H9 (cell line): ENCODE results near the gene PLXNB3. TPM values are rescaled to one million over a fixed set of nuclear protein-coding genes. Genes with fewer than 3 reads are reported as not detected.

Source experiments
- DNase-seq: peaks from one replicate; pipeline ENCODE4 v3.0.0-alpha.2; 2017
- H2AFZ ChIP-seq: one replicate; pipeline ENCODE4 v1.6.1; 2013; ENCODE audit warnings: mild to moderate bottlenecking, low read length, control low read depth, moderate library complexity
- H2AK5ac ChIP-seq: 2 replicates; pipeline ENCODE4 v1.6.1; 2013; ENCODE audit warnings: low read length, control low read depth, mixed read lengths; ENCODE audit not compliant: insufficient read length
- H2BK120ac ChIP-seq: one replicate; pipeline ENCODE4 v1.6.1; 2013; ENCODE audit warnings: low read depth, mild to moderate bottlenecking, low read length, control low read depth, inconsistent platforms; ENCODE audit not compliant: poor library complexity, severe bottlenecking
- H2BK12ac ChIP-seq: 2 replicates; pipeline ENCODE4 v1.6.1; 2013; ENCODE audit warnings: low read length, control low read depth, mixed read lengths, low read depth; ENCODE audit not compliant: insufficient read length
- H2BK15ac ChIP-seq: 2 replicates; pipeline ENCODE4 v1.6.1; 2013; ENCODE audit warnings: low read depth, low read length, control low read depth
- H2BK20ac ChIP-seq: one replicate; pipeline ENCODE4 v1.6.1; 2013; ENCODE audit warnings: low read depth, mild to moderate bottlenecking, low read length, control low read depth, inconsistent platforms; ENCODE audit not compliant: poor library complexity, severe bottlenecking
- H2BK5ac ChIP-seq: 2 replicates; pipeline ENCODE4 v1.6.1; 2013; ENCODE audit warnings: low read length, control low read depth, mixed read lengths; ENCODE audit not compliant: insufficient read length
- H3K14ac ChIP-seq: 2 replicates; pipeline ENCODE4 v1.6.1; 2013; ENCODE audit warnings: low read length, control low read depth; ENCODE audit not compliant: insufficient read depth
- H3K18ac ChIP-seq: 2 replicates; pipeline ENCODE4 v1.6.1; 2013; ENCODE audit warnings: low read depth, mild to moderate bottlenecking, mixed read lengths, low read length, control low read depth; ENCODE audit not compliant: insufficient read length
- H3K23ac ChIP-seq: 2 replicates; pipeline ENCODE4 v1.6.1; 2013; ENCODE audit warnings: low read length, control low read depth, mixed read lengths, low read depth; ENCODE audit not compliant: insufficient read length
- H3K23me2 ChIP-seq: 2 replicates; pipeline ENCODE4 v1.6.1; 2013; ENCODE audit warnings: low read depth, mild to moderate bottlenecking, mixed read lengths, low read length, control low read depth; ENCODE audit not compliant: insufficient read length, poor library complexity, severe bottlenecking
- H3K27ac ChIP-seq: 2 replicates; pipeline ENCODE4 v1.5.1; 2013; ENCODE audit warnings: low read length, control low read depth, mixed read lengths, low read depth; ENCODE audit not compliant: insufficient read length
- H3K27me3 ChIP-seq: 2 replicates; pipeline ENCODE4 v1.6.1; 2013; ENCODE audit warnings: low read length, control low read depth, inconsistent platforms; ENCODE audit not compliant: insufficient read depth
- H3K4ac ChIP-seq: 2 replicates; pipeline ENCODE4 v1.6.1; 2013; ENCODE audit warnings: low read depth, mild to moderate bottlenecking, control low read depth, inconsistent platforms, low read length, moderate library complexity
- H3K4me1 ChIP-seq: 2 replicates; pipeline ENCODE4 v1.6.1; 2013; ENCODE audit warnings: low read length, control low read depth, inconsistent platforms; ENCODE audit not compliant: insufficient read depth
- H3K4me2 ChIP-seq: 2 replicates; pipeline ENCODE4 v1.6.1; 2013; ENCODE audit warnings: low read length, control low read depth, mixed read lengths; ENCODE audit not compliant: insufficient read length, insufficient read depth
- H3K56ac ChIP-seq: 2 replicates; pipeline ENCODE4 v1.6.1; 2013; ENCODE audit warnings: low read depth, mild to moderate bottlenecking, mixed read lengths, low read length, control low read depth; ENCODE audit not compliant: insufficient read length
- H3K79me1 ChIP-seq: 2 replicates; pipeline ENCODE4 v1.6.1; 2013; ENCODE audit warnings: low read depth, mild to moderate bottlenecking, moderate library complexity, low read length, control low read depth, inconsistent platforms; ENCODE audit not compliant: insufficient read depth, poor library complexity, severe bottlenecking
- H3K79me2 ChIP-seq: 2 replicates; pipeline ENCODE4 v1.6.1; 2013; ENCODE audit warnings: low read length, control low read depth, inconsistent platforms; ENCODE audit not compliant: insufficient read depth
- H3K9ac ChIP-seq: 2 replicates; pipeline ENCODE4 v1.6.1; 2013; ENCODE audit warnings: low read length, control low read depth, mixed read lengths; ENCODE audit not compliant: insufficient read length; ENCODE audit errors: extremely low read depth
- H3K9me3 ChIP-seq: one replicate; pipeline ENCODE4 v1.6.1; 2013; ENCODE audit warnings: low read depth, low read length, inconsistent platforms; ENCODE audit not compliant: control insufficient read depth
- H3T11ph ChIP-seq: one replicate; pipeline ENCODE4 v1.6.1; 2013; ENCODE audit warnings: mild to moderate bottlenecking, low read length, control low read depth, inconsistent platforms
- H4K20me1 ChIP-seq: one replicate; pipeline ENCODE4 v1.6.1; 2013; ENCODE audit not compliant: control insufficient read depth, insufficient read length, insufficient read depth
- H4K5ac ChIP-seq: 2 replicates; pipeline ENCODE4 v1.6.1; 2013; ENCODE audit warnings: low read depth, mild to moderate bottlenecking, mixed read lengths, low read length, control low read depth; ENCODE audit not compliant: insufficient read length
- H4K8ac ChIP-seq: replicated peaks from 2 replicates; pipeline ENCODE4 v1.6.1; 2013; ENCODE audit warnings: low read length, control low read depth, mixed read lengths, low read depth; ENCODE audit not compliant: insufficient read length
- H4K91ac ChIP-seq: 2 replicates; pipeline ENCODE4 v1.6.1; 2013; ENCODE audit warnings: low read depth, mild to moderate bottlenecking, moderate library complexity, mixed read lengths, low read length, control low read depth; ENCODE audit not compliant: insufficient read length
- H3K27ac Mint-ChIP-seq, 3 experiments: 2 replicates in 2 of 3; 3 replicates in 1 of 3; pipeline ENCODE4 v1.8.0; 2020 to 2021; ENCODE audit warnings: mixed read lengths in 3 of 3, mild to moderate bottlenecking in 1 of 3, moderate library complexity in 1 of 3
- H3K27me3 Mint-ChIP-seq: 2 replicates; pipeline ENCODE4 v1.8.0; 2021; ENCODE audit warnings: low read depth, mild to moderate bottlenecking, moderate library complexity, mixed read lengths
- H3K36me3 Mint-ChIP-seq, 3 experiments: 2 replicates in 2 of 3; 3 replicates in 1 of 3; pipeline ENCODE4 v1.8.0; 2020 to 2021; ENCODE audit warnings: low read depth in 3 of 3, mixed read lengths in 3 of 3; ENCODE audit not compliant: insufficient read depth in 1 of 3
- H3K4me1 Mint-ChIP-seq, 2 experiments: 2 replicates each; pipeline ENCODE4 v1.8.0; 2020; ENCODE audit warnings: mixed read lengths in 2 of 2
- H3K4me3 Mint-ChIP-seq, 2 experiments: 2 replicates in 1 of 2; 3 replicates in 1 of 2; pipeline ENCODE4 v1.8.0; 2020 to 2021; ENCODE audit warnings: mild to moderate bottlenecking in 2 of 2, mixed read lengths in 2 of 2, moderate library complexity in 1 of 2
- H3K9me3 Mint-ChIP-seq, 2 experiments: 2 replicates in 1 of 2; 3 replicates in 1 of 2; pipeline ENCODE4 v1.8.0; 2020; ENCODE audit warnings: mild to moderate bottlenecking in 2 of 2, mixed read lengths in 2 of 2, moderate library complexity in 1 of 2
- CTCF ChIP-seq: fragments of 200-600 bp; sonication (generic); conservative IDR thresholded peaks from 3 replicates; pipeline ENCODE4 v1.8.0; 2021; ENCODE audit warnings: antibody characterized with exemption, mild to moderate bottlenecking
- WGBS: extraction: QIAGEN DNeasy Blood & Tissue Kit; methylation state at CpG from one replicate; pipeline ENCODE4 v1.1.7; 2013; ENCODE audit warnings: missing lambda C conversion rate, low lambda C conversion rate, mixed read lengths; ENCODE audit not compliant: insufficient read length; ENCODE audit errors: extremely low coverage; 5-methylcytosine and 5-hydroxymethylcytosine counted together
- total RNA-seq: library from RNA; stranded (reverse); gene quantifications from 2 replicates; pipeline ENCODE4 v1.2.1, GENCODE V29; 2021

The PLXNB3 gene
- total RNA-seq, 1 experiment from 2014 or later = 1.9 TPM

GRCh38 chrX:153719238-153719637, 44.8 kb upstream of the PLXNB3 start:
- no peak overlapping the region for H2BK5ac ChIP-seq
- no peak overlapping the region for H2BK12ac ChIP-seq
- TF ChIP-seq CTCF = no peak
- Mint-ChIP-seq H3K27me3 (no peaks in the 10 kb centered on the region), H3K4me1 (peaks cover 0 to 8% of the 10 kb centered on the region in 2 experiments; a peak in 2 of 4 replicates), H3K36me3 (peaks cover 40 to 77% (median 69%) of the 10 kb centered on the region in 3 experiments), H3K4me3 (no peak overlapping the region), H3K9me3 (peaks cover 65 to 69% of the 10 kb centered on the region in 2 experiments), H3K27ac (no peak overlapping the region)
- H3K79me1 ChIP-seq = no peaks in the 10 kb centered on the region
- no peak overlapping the region for H2AK5ac ChIP-seq
- no peaks in the 10 kb centered on the region for H4K20me1 ChIP-seq
- WGBS = no CpG with 5 or more reads among the region's 2 CpGs
- H2AFZ ChIP-seq = no peak overlapping the region
- H4K91ac ChIP-seq = no peak overlapping the region
- peaks cover 4% of the 10 kb centered on the region for H3K23me2 ChIP-seq
- H4K5ac ChIP-seq = no peak overlapping the region
- H3K18ac ChIP-seq = no peak overlapping the region
- no peak overlapping the region for H3K4me2 ChIP-seq
- no peak overlapping the region for H2BK120ac ChIP-seq
- H3K4ac ChIP-seq = no peak overlapping the region
- peaks cover 10% of the 10 kb centered on the region; the same call in 1 of the 2 replicates for H3K79me2 ChIP-seq
- H3K27me3 ChIP-seq = no peaks in the 10 kb centered on the region
- H3K14ac ChIP-seq = no peak overlapping the region
- H3K9me3 ChIP-seq = peaks cover 42% of the 10 kb centered on the region
- H3K4me1 ChIP-seq = no peaks in the 10 kb centered on the region
- H3T11ph ChIP-seq = no peak overlapping the region
- H2BK15ac ChIP-seq = no peak overlapping the region
- H4K8ac ChIP-seq = no peak overlapping the region
- no peak overlapping the region for H3K27ac ChIP-seq
- H3K56ac ChIP-seq = no peak overlapping the region
- no peak overlapping the region for H3K9ac ChIP-seq
- DNase-seq = no peak
- H3K23ac ChIP-seq = no peak overlapping the region
- H2BK20ac ChIP-seq = no peak overlapping the region
